ENCODE data around the gene NRXN3.
"Not testable (repeated sequence)": the region's sequence is repeated elsewhere in the genome, so short reads cannot be mapped to it uniquely, and the experiment has no call there.

- TF ChIP-seq ZNF544 (tag by site-specific recombination; IDR thresholded peaks at IDR 0.05); REPIN1 (tag by site-specific recombination; IDR thresholded peaks at IDR 0.05; ENCODE audit: low read depth): not testable (repeated sequence)
These were observed 1597.5 kb downstream of the NRXN3 start for GRCh38 chr14:79767721-79768120.
